Panc1 (cell line): Measurements from ENCODE around the gene OR8A1.

Experiments used
- CTCF ChIP-seq: fragments of 450-650 bp; IDR thresholded peaks from 2 replicates; pipeline ENCODE4 v1.5.1; 2017; ENCODE audit warnings: mild to moderate bottlenecking
- POLR2AphosphoS5 ChIP-seq: IDR thresholded peaks from 2 replicates; pipeline ENCODE4 v1.6.1; 2012; ENCODE audit warnings: mild to moderate bottlenecking, low read depth, low read length, moderate library complexity
- SIN3A ChIP-seq: IDR thresholded peaks from 2 replicates; pipeline ENCODE4 v1.6.1; 2012; ENCODE audit warnings: low read depth, mild to moderate bottlenecking, low read length, moderate library complexity, borderline replicate concordance; ENCODE audit not compliant: insufficient read depth
- TCF7L2 ChIP-seq: IDR thresholded peaks from 2 replicates; pipeline ENCODE4 v1.6.1; 2011; ENCODE audit warnings: mild to moderate bottlenecking, low read depth, low read length, inconsistent platforms

GRCh38 chr11:124570160-124570559 lies 363 bp downstream of the OR8A1 start:
- no peak for TF ChIP-seq CTCF
- no peak for TF ChIP-seq POLR2AphosphoS5
- TF ChIP-seq TCF7L2: no peak
- no peak for TF ChIP-seq SIN3A
